ENCODE data around the gene GPN3. TPM values are rescaled to one million over a fixed set of nuclear protein-coding genes. Genes with fewer than 3 reads are reported as not detected.
"Not testable (repeated sequence)": the region's sequence is repeated elsewhere in the genome, so short reads cannot be mapped to it uniquely, and the experiment has no call there.

The GPN3 gene
- total RNA-seq, 6 experiments from 2014 or later: 8.0 to 20.7 (median 13.9) TPM

- no peak for TF ChIP-seq POLR2A (IDR thresholded peaks at IDR 0.05)
- no peak for TF ChIP-seq CTCF (IDR thresholded peaks at IDR 0.05)
- Histone ChIP-seq H3K27me3 (no peaks in the 10 kb centered on the region), H3K4me1 (no peaks in the 10 kb centered on the region), H3K27ac (no peak overlapping the region), H3K9me3 (no peaks in the 10 kb centered on the region), H3K36me3 (peaks cover 3 to 60% (median 39%) of the 10 kb centered on the region in 4 donors), H3K4me3 (no peak overlapping the region)
- no peak for ATAC-seq
- DNase-seq: no peak
- 40% methylated on average over 2 of the region's 2 CpGs for WGBS (ENCODE audit: insufficient coverage, low coverage, low lambda C conversion rate, missing lambda C conversion rate)
- intact Hi-C loops (cut with DNase I): no loop called here
These were observed 31.8 kb downstream of the GPN3 start for GRCh38 chr12:110436231-110436630.

DNA sequence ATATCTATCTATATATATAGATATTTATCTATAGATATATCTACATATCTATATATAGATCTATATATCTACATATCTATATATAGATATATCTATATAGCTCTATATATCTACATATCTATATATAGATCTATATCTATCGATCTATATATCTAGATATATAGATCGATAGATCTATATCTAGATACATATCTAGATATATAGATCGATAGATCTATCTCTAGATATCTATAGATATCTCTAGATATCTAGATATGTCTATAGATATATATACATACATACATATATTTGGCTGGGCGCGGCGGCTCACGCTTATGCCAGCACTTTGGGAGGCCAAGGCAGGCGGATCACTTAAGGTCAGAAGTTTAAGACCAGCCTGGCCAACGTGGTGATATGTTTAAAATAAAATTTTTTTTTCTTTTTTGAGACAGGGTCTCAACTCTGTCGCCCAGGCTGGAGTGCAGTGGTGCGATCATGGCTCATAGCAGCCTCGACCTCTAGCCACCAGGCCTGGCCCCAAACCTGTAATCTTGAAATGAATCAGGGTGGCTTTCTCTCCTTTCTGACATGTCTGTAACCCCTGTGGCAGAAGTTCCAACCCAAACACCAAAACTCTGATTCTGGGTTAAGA lies 36.0 kb downstream of the GPN3 start:
- Histone ChIP-seq H3K27ac (peak overlapping the region in 2 of 3 donors; percentile 22 to 47), H3K4me3 (peak overlapping the region; percentile 50 to 55 (median 55)), H3K36me3 (peaks cover 0 to 27% (median 20%) of the 10 kb centered on the region in 4 donors), H3K27me3 (no peaks in the 10 kb centered on the region), H3K9me3 (no peaks in the 10 kb centered on the region), H3K4me1 (no peaks in the 10 kb centered on the region)
- ATAC-seq: no peak
- intact Hi-C loops (cut with DNase I): no loop called here
- WGBS (ENCODE audit: insufficient coverage, low coverage, low lambda C conversion rate, missing lambda C conversion rate): 81% methylated on average over 10 of the region's 12 CpGs
- DNase-seq: no peak
- no peak for TF ChIP-seq CTCF (IDR thresholded peaks at IDR 0.05)
- no peak for TF ChIP-seq POLR2A (IDR thresholded peaks at IDR 0.05)

GRCh38 chr12:110429676-110430075 lies 38.4 kb downstream of the GPN3 start:
- DNase-seq; H3K4me3 ChIP-seq; H3K27me3 ChIP-seq; H3K9me3 ChIP-seq; ATAC-seq; intact Hi-C loops (cut with DNase I); H3K4me1 ChIP-seq; H3K27ac ChIP-seq; H3K36me3 ChIP-seq: not testable (repeated sequence)
- WGBS (ENCODE audit: insufficient coverage, low coverage, low lambda C conversion rate, missing lambda C conversion rate): 80% methylated on average over 1 of the region's 15 CpGs

DNA sequence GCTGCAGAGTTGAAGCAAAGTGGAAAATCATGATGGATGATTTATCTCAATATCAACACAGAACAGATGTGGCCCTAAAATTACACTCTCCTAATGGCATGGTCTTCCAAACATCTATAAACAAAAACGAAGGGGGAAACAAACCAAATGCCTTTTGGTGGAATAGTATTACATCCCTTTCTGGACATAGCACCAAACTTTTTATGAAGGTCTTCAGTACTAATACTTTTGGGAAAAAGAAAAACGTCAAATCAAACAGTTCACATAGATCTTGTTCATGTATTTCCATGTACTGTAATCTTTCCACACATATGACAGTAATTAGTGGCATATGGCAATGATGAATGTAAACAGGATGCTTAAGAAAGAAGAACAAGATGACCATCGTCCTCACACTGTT lies 41.7 kb downstream of the GPN3 start:
- intact Hi-C loops (cut with DNase I): no loop called here
- no peak for TF ChIP-seq CTCF (IDR thresholded peaks at IDR 0.05)
- no peak for TF ChIP-seq POLR2A (IDR thresholded peaks at IDR 0.05)
- H3K9me3 ChIP-seq: no peaks in the 10 kb centered on the region
- ATAC-seq (no peak), DNase-seq (no peak)
- H3K36me3 ChIP-seq: no peaks in the 10 kb centered on the region
- 34% methylated on average over 3 of the region's 3 CpGs for WGBS (ENCODE audit: insufficient coverage, low coverage, low lambda C conversion rate, missing lambda C conversion rate)
- H3K27ac ChIP-seq: no peak overlapping the region
- H3K4me1 ChIP-seq: no peaks in the 10 kb centered on the region
- H3K27me3 ChIP-seq: no peaks in the 10 kb centered on the region
- no peak overlapping the region for H3K4me3 ChIP-seq

- DNase-seq: no peak
- TF ChIP-seq CTCF (IDR thresholded peaks at IDR 0.05): no peak
- no peak for TF ChIP-seq POLR2A (IDR thresholded peaks at IDR 0.05)
- no peak for ATAC-seq
- Histone ChIP-seq H3K27me3 (no peaks in the 10 kb centered on the region), H3K36me3 (no peaks in the 10 kb centered on the region), H3K27ac (no peak overlapping the region), H3K9me3 (no peaks in the 10 kb centered on the region), H3K4me1 (no peaks in the 10 kb centered on the region), H3K4me3 (no peak overlapping the region)
- intact Hi-C loops (cut with DNase I): no loop called here
- 22% methylated on average over 2 of the region's 3 CpGs for WGBS (ENCODE audit: insufficient coverage, low coverage, low lambda C conversion rate, missing lambda C conversion rate)
These were observed 43.8 kb downstream of the GPN3 start for GRCh38 chr12:110424237-110424636.
